CD4-positive, alpha-beta T cell (primary cell): ENCODE results near the gene CROCC. TPM values are rescaled to one million over a fixed set of nuclear protein-coding genes. Genes with fewer than 3 reads are reported as not detected.
"Not testable (repeated sequence)": the region's sequence is repeated elsewhere in the genome, so short reads cannot be mapped to it uniquely, and the experiment has no call there.

Source experiments
- ATAC-seq: fragments of 200-7000 bp; cut with Tn5 transposase; one replicate; pipeline ENCODE4 v1.10.0; 2022; ENCODE audit warnings: mild to moderate bottlenecking; ENCODE audit not compliant: poor library complexity
- CTCF ChIA-PET: fragments of 350-600 bp; sonication (Branson Sonifier 250); formaldehyde crosslinking; loops from one replicate; lab custom pipeline; 2021; ENCODE audit warnings: antibody characterized with exemption, inconsistent platforms; lab: Charles Lee
- POLR2A ChIA-PET: fragments of 350-600 bp; sonication (Branson Sonifier 250); formaldehyde crosslinking; loops from one replicate; lab custom pipeline; 2021; ENCODE audit warnings: antibody characterized with exemption, inconsistent platforms; lab: Charles Lee
- DNase-seq, 14 experiments: peaks; one replicate each; pipeline ENCODE4 v3.0.0-alpha.2; 2013 to 2020; ENCODE audit warnings: mixed read lengths in 2 of 14
- H3K27ac ChIP-seq, 2 donors: one replicate each; pipeline versions ENCODE4 v1.5.1 to v1.7.0; 2013; ENCODE audit warnings: low read length in 2 of 2, low read depth in 1 of 2, mild to moderate bottlenecking in 1 of 2
- H3K27me3 ChIP-seq, 2 experiments: 1 replicate in 1 of 2; 2 replicates in 1 of 2; pipeline versions ENCODE4 v1.6.1 to v1.7.0; 2013; ENCODE audit warnings: low read length in 2 of 2, control low read depth in 1 of 2, mild to moderate bottlenecking in 1 of 2, moderate library complexity in 1 of 2; ENCODE audit not compliant: insufficient read depth in 2 of 2, control insufficient read depth in 1 of 2
- H3K36me3 ChIP-seq: one replicate; pipeline ENCODE4 v1.6.1; 2013; ENCODE audit warnings: low read length, control low read depth; ENCODE audit not compliant: insufficient read depth
- H3K4me1 ChIP-seq: one replicate; pipeline ENCODE4 v1.6.1; 2013; ENCODE audit warnings: low read length, control low read depth; ENCODE audit not compliant: insufficient read depth
- H3K4me3 ChIP-seq: one replicate; pipeline ENCODE4 v1.5.1; 2013; ENCODE audit warnings: mild to moderate bottlenecking, low read length, moderate library complexity
- H3K9me3 ChIP-seq, 2 experiments: 1 replicate in 1 of 2; 2 replicates in 1 of 2; pipeline versions ENCODE4 v1.6.1 to v1.7.0; 2013; ENCODE audit warnings: low read length in 2 of 2, mild to moderate bottlenecking in 2 of 2, control low read depth in 1 of 2, moderate library complexity in 1 of 2; ENCODE audit not compliant: control insufficient read depth in 1 of 2, insufficient read depth in 1 of 2
- H3K27ac Mint-ChIP-seq: one replicate; pipeline ENCODE4 v1.8.0; 2020; ENCODE audit warnings: mixed read lengths
- H3K27me3 Mint-ChIP-seq: one replicate; pipeline ENCODE4 v1.8.0; 2021; ENCODE audit warnings: mixed read lengths
- H3K36me3 Mint-ChIP-seq: one replicate; pipeline ENCODE4 v1.8.0; 2021; ENCODE audit warnings: low read depth, mixed read lengths
- H3K4me1 Mint-ChIP-seq: one replicate; pipeline ENCODE4 v1.8.0; 2021; ENCODE audit warnings: low read depth, mixed read lengths
- H3K4me3 Mint-ChIP-seq: one replicate; pipeline ENCODE4 v1.8.0; 2020; ENCODE audit warnings: mild to moderate bottlenecking, mixed read lengths
- H3K9me3 Mint-ChIP-seq: one replicate; pipeline ENCODE4 v1.8.0; 2020; ENCODE audit warnings: mixed read lengths
- intact Hi-C, 2 experiments: fragments of 100-400 bp; cut with DNase I in 1 of 2; cut with micrococcal nuclease in 1 of 2; formaldehyde crosslinking; loops; one replicate each; pipeline versions ENCODE4 v1.15.1 to v1.9.0; 2023 to 2025; cut with DNase I, micrococcal nuclease
- total RNA-seq, 174 experiments: library from RNA in 2 of 174; stranded (reverse) in 2 of 174; gene quantifications; one replicate each; pipeline ENCODE4 v1.2.3 and lab custom pipeline; 2021 to 2026
- TF ChIP-seq, protein P1 (sequence below): fragments of 200-600 bp; IDR thresholded peaks from one replicate; pipeline ENCODE4 v1.8.0; 2022; ENCODE audit warnings: antibody characterized with exemption, mild to moderate bottlenecking

The CROCC gene
- total RNA-seq, 2 experiments from 2014 or later, result 47.4 to 49.7 TPM

DNA sequence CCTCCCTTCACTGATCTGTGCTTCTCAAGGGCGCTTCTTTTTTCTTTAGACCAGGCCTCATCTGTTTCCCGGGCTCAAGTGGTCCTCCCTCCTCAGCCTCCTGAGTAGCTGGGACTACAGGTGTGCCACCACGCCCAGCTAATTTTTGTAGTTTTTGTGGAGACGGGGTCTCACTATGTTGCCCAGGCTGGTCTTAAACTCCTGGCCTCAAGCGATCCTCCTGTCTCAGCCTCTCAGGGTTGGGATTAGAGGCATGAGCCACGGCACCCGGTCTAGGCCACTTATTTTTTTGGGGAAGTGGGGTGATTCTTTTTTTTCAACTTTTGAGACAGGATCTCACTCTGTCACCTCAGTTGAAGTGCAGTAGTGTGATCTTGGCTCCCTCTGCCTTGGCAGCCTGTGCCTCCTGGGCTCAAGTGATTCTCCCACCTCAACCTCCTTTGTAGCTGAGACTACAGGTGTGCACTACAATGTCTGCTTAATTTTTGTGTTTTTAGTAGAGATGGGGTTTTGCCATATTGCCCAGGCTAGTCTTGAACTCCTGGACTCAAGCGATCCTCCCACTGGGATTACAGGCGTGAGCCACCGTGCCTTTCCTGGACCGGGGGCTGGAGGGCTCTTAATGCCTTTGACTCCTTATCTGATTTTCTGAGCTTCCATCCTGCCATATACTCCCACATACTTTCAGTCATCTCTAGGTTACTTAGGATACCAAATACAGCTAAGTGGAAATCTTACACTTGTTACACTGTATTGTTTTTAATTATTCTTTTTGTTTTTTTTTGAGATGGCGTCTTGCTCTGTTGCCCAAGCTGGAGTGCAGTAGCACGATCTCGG lies 39.8 kb downstream of the CROCC start:
- Mint-ChIP-seq H3K9me3 (no peaks in the 10 kb centered on the region), H3K4me3 (peak overlapping the region; percentile 63), H3K36me3 (peaks cover 17% of the 10 kb centered on the region), H3K27me3 (no peaks in the 10 kb centered on the region), H3K4me1 (peaks cover 10% of the 10 kb centered on the region), H3K27ac (no peak overlapping the region)
- DNase-seq (no peak), ATAC-seq (no peak)
- Histone ChIP-seq H3K27ac (no peak overlapping the region), H3K9me3 (no peaks in the 10 kb centered on the region), H3K27me3 (no peaks in the 10 kb centered on the region), H3K36me3 (peaks cover 14% of the 10 kb centered on the region), H3K4me3 (peak overlapping the region; percentile 32), H3K4me1 (peaks cover 16% of the 10 kb centered on the region)
- intact Hi-C loops, result loop anchor here in 1 of 2 experiments (2.0 kb wide), 1 partner anchor 47 kb away; no protein-coding TSS in a partner anchor
- POLR2A ChIA-PET, result interaction anchor here (1.4 kb wide), 1 partner anchor 56 kb away, joined by 4 read pairs; no protein-coding TSS in a partner anchor
- CTCF ChIA-PET, result interaction anchor here (1.2 to 1.7 kb wide), 3 partner anchors 10 to 341 kb away, joined by 3 to 24 read pairs (median 4); no protein-coding TSS in a partner anchor
- TF ChIP-seq, protein P1, sequence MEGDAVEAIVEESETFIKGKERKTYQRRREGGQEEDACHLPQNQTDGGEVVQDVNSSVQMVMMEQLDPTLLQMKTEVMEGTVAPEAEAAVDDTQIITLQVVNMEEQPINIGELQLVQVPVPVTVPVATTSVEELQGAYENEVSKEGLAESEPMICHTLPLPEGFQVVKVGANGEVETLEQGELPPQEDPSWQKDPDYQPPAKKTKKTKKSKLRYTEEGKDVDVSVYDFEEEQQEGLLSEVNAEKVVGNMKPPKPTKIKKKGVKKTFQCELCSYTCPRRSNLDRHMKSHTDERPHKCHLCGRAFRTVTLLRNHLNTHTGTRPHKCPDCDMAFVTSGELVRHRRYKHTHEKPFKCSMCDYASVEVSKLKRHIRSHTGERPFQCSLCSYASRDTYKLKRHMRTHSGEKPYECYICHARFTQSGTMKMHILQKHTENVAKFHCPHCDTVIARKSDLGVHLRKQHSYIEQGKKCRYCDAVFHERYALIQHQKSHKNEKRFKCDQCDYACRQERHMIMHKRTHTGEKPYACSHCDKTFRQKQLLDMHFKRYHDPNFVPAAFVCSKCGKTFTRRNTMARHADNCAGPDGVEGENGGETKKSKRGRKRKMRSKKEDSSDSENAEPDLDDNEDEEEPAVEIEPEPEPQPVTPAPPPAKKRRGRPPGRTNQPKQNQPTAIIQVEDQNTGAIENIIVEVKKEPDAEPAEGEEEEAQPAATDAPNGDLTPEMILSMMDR, result no peak

DNA sequence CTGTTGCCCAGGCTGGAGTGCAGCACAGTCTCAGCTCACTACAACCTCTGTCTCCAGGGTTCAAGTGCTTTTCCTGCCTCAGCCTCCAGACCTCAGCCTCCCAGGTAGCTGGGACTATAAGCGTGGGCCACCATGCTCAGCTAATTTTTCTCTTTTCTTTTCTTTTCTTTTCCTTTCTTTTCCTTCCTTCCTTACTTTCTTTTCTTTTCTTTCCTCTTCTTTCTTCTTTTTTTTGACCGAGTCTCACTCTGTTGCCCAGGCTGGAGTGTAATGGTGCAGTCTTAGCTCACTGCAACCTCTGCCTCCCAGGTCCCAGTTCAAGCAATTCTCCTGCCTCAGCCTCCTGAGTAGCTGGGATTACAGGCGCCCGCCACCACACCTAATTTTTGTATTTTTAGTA lies 42.4 kb downstream of the CROCC start:
- H3K4me3 ChIP-seq, H3K27ac ChIP-seq, DNase-seq, H3K9me3 Mint-ChIP-seq, H3K4me1 Mint-ChIP-seq, CTCF ChIA-PET, H3K27me3 Mint-ChIP-seq, intact Hi-C loops, ATAC-seq, POLR2A ChIA-PET, H3K27me3 ChIP-seq, H3K9me3 ChIP-seq, H3K27ac Mint-ChIP-seq: not testable (repeated sequence)
- peaks cover 16% of the 10 kb centered on the region for H3K4me1 ChIP-seq
- peaks cover 33% of the 10 kb centered on the region for H3K36me3 ChIP-seq
- H3K4me3 Mint-ChIP-seq, result peak overlapping the region; percentile 25
- peaks cover 24% of the 10 kb centered on the region for H3K36me3 Mint-ChIP-seq

DNA sequence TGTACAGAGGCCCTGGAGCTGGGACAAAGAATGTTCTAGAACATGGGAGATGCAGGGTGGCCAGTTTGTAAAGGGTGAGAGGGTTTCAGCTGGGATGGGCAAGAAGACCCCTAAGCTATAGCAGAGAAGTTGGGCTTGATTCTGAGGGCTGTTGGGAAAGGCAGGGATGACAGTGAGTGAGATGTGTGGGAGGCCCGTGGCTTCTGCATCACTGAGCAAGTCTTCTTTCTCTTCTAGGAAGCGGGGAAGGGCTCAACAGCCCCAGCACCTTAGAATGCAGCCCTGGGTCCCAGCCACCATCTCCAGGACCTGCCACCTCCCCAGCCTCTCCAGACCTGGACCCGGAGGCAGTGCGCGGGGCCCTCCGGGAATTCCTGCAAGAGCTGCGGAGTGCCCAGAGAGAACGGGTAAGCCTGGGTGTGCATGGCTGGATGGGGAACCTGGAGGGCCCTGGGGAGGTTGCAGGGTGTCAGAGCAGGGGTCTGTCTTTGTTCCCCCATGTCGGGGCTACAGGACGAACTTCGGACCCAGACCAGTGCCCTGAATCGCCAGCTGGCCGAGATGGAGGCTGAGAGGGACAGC lies 43.8 kb downstream of the CROCC start:
- ChIA-PET POLR2A (no interaction called here), CTCF (no interaction called here)
- Mint-ChIP-seq H3K4me1 (peaks cover 5% of the 10 kb centered on the region), H3K36me3 (peaks cover 24% of the 10 kb centered on the region), H3K9me3 (no peaks in the 10 kb centered on the region), H3K27ac (no peak overlapping the region), H3K4me3 (no peak overlapping the region), H3K27me3 (no peaks in the 10 kb centered on the region)
- peaks cover 33% of the 10 kb centered on the region for H3K36me3 ChIP-seq
- H3K27me3 ChIP-seq, result no peaks in the 10 kb centered on the region
- no peak for DNase-seq
- TF ChIP-seq, protein P1, result no peak
- H3K27ac ChIP-seq, result no peak overlapping the region
- no peak overlapping the region for H3K4me3 ChIP-seq
- intact Hi-C loops, result no loop called here
- no peaks in the 10 kb centered on the region for H3K9me3 ChIP-seq
- no peak for ATAC-seq
- H3K4me1 ChIP-seq, result peaks cover 10% of the 10 kb centered on the region
